Endothelial cell of umbilical vein (primary cell): ENCODE measurements around the gene CPB1. TPM values are rescaled to one million over a fixed set of nuclear protein-coding genes. Genes with fewer than 3 reads are reported as not detected.
"Not testable (repeated sequence)": the region's sequence is repeated elsewhere in the genome, so short reads cannot be mapped to it uniquely, and the experiment has no call there.

Experiments
- BruUV-seq: library from RNA; stranded (reverse); fragments of 400-500 nt; replicated peaks from 2 replicates; lab custom pipeline; 2021; lab: Mats Ljungman, UMichigan
- CTCF ChIA-PET: fragments of 300-600, 350-600 bp; sonication (Branson Sonifier 250); formaldehyde crosslinking; loops from one replicate; lab custom pipeline; 2021; ENCODE audit warnings: antibody characterized with exemption, inconsistent platforms; lab: Charles Lee
- POLR2A ChIA-PET: fragments of 300-600, 350-600 bp; sonication (Branson Sonifier 250); formaldehyde crosslinking; loops from one replicate; lab custom pipeline; 2021; ENCODE audit warnings: antibody characterized with exemption, inconsistent platforms; lab: Charles Lee
- DNase-seq: peaks from one replicate; pipeline ENCODE4 v3.0.0-alpha.2; 2011; ENCODE audit warnings: low read depth, low spot score
- FAIRE-seq: peaks from 2 replicates; lab custom pipeline; 2011; peaks lifted over from hg19 to GRCh38; lab: Jason Lieb, UNC
- H2AFZ ChIP-seq: 2 replicates; pipeline ENCODE4 v1.6.0; 2012; ENCODE audit warnings: low read depth, low read length, control low read depth, inconsistent platforms
- H3K27ac ChIP-seq: 2 replicates; pipeline ENCODE4 v1.5.1; 2011; ENCODE audit warnings: low read depth, mild to moderate bottlenecking, control low read depth, low read length, moderate library complexity; ENCODE audit not compliant: insufficient read depth
- H3K27me3 ChIP-seq, 2 experiments: 2 replicates each; pipeline versions ENCODE4 v1.6.0 to v1.6.1; 2011; ENCODE audit warnings: low read length in 2 of 2, mixed read lengths in 1 of 2; ENCODE audit not compliant: control insufficient read depth in 2 of 2, insufficient read depth in 2 of 2
- H3K36me3 ChIP-seq, 2 experiments: 2 replicates in 1 of 2; 3 replicates in 1 of 2; pipeline ENCODE4 v1.5.1; 2011; ENCODE audit warnings: low read length in 2 of 2, mild to moderate bottlenecking in 1 of 2, moderate library complexity in 1 of 2; ENCODE audit not compliant: control insufficient read depth in 2 of 2, insufficient read depth in 2 of 2; ENCODE audit errors: extremely low read depth in 1 of 2
- H3K4me1 ChIP-seq: 3 replicates; pipeline ENCODE4 v1.5.1; 2011; ENCODE audit warnings: mild to moderate bottlenecking, low read length; ENCODE audit not compliant: control insufficient read depth, insufficient read depth; ENCODE audit errors: extremely low read depth
- H3K4me2 ChIP-seq: 2 replicates; pipeline ENCODE4 v1.6.1; 2011; ENCODE audit warnings: low read length, control low read depth, mixed read lengths; ENCODE audit not compliant: insufficient read depth
- H3K4me3 ChIP-seq, 3 experiments: fragments of 200-600 bp in 1 of 3; sonication (generic), shearing (Covaris generic) in 1 of 3; replicated peaks in 1 of 3; 2 replicates each; pipeline ENCODE4 v1.5.1; 2011 to 2016; ENCODE audit warnings: control low read depth in 3 of 3, low read length in 3 of 3, mild to moderate bottlenecking in 2 of 3, inconsistent platforms in 1 of 3, low read depth in 1 of 3, moderate library complexity in 1 of 3; ENCODE audit not compliant: insufficient read depth in 1 of 3
- H3K79me2 ChIP-seq: 2 replicates; pipeline ENCODE4 v1.6.0; 2012; ENCODE audit warnings: low read length, inconsistent platforms; ENCODE audit not compliant: control insufficient read depth, insufficient read depth
- H3K9ac ChIP-seq: replicated peaks from 2 replicates; pipeline ENCODE3; 2011; ENCODE audit warnings: low read length, control low read depth; ENCODE audit not compliant: insufficient read depth; ENCODE audit errors: extremely low read depth
- H3K9me1 ChIP-seq: replicated peaks from 3 replicates; pipeline ENCODE4 v1.6.0; 2011; ENCODE audit warnings: mild to moderate bottlenecking, low read length; ENCODE audit not compliant: control insufficient read depth, insufficient read depth; ENCODE audit errors: extremely low read depth
- H3K9me3 ChIP-seq: replicated peaks from 2 replicates; pipeline ENCODE4 v1.5.1; 2012; ENCODE audit warnings: low read length, inconsistent platforms; ENCODE audit not compliant: control insufficient read depth, insufficient read depth
- H4K20me1 ChIP-seq: replicated peaks from 2 replicates; pipeline ENCODE3; 2011; ENCODE audit warnings: mild to moderate bottlenecking, low read length; ENCODE audit not compliant: control insufficient read depth, insufficient read depth; ENCODE audit errors: extremely low read depth
- EZH2 ChIP-seq: IDR thresholded peaks from 2 replicates; pipeline ENCODE4 v1.6.1; 2012; ENCODE audit warnings: borderline replicate concordance, low read depth, mild to moderate bottlenecking, moderate library complexity, low read length, inconsistent platforms; ENCODE audit not compliant: severe bottlenecking
- FOS ChIP-seq: IDR thresholded peaks from 2 replicates; pipeline ENCODE4 v1.6.1; 2011; ENCODE audit warnings: mild to moderate bottlenecking, low read length, moderate library complexity, borderline replicate concordance; ENCODE audit not compliant: insufficient read depth
- GATA2 ChIP-seq: IDR thresholded peaks from 2 replicates; pipeline ENCODE4 v1.7.0; 2011; ENCODE audit warnings: low read depth, mild to moderate bottlenecking, moderate library complexity, mixed read lengths, low read length; ENCODE audit not compliant: insufficient read length, insufficient read depth
- JUN ChIP-seq: IDR thresholded peaks from 2 replicates; pipeline ENCODE4 v1.6.1; 2011; ENCODE audit warnings: borderline replicate concordance, low read depth; ENCODE audit not compliant: insufficient read length, insufficient read depth
- MYC ChIP-seq: IDR thresholded peaks from one replicate; pipeline ENCODE4 v1.6.1; 2011; ENCODE audit warnings: mild to moderate bottlenecking, low read depth, low read length
- POLR2A ChIP-seq: IDR thresholded peaks from 2 replicates; pipeline ENCODE4 v1.6.1; 2012; ENCODE audit warnings: low read depth, mild to moderate bottlenecking, control low read depth, low read length
- POLR2AphosphoS5 ChIP-seq: IDR thresholded peaks from 2 replicates; pipeline ENCODE4 v1.6.1; 2012; ENCODE audit warnings: low read depth, mild to moderate bottlenecking, control low read depth, low read length, moderate library complexity; ENCODE audit not compliant: insufficient read depth
- dilution Hi-C: fragments of 300-500 bp; cut with MboI; formaldehyde crosslinking; loops from one replicate; pipeline ENCODE4 v1.15.0; 2019; ENCODE audit warnings: low sequenced_read_pairs; ENCODE audit not compliant: extremely low pct_ligation_motif_present
- intact Hi-C: fragments of 100-400 bp; cut with micrococcal nuclease; formaldehyde crosslinking; loops from one replicate; pipeline ENCODE4 v1.10.0; 2022
- polyA plus RNA-seq, 4 experiments: library from polyadenylated mRNA; depleted of rRNA in 3 of 4; stranded (reverse) in 3 of 4; unstranded in 1 of 4; fragments of >200 nt; gene quantifications; 2 replicates each; pipeline versions ENCODE4 v1.2.1 to v1.2.3, GENCODE V29; 2011 to 2012; ENCODE audit warnings: missing spikeins in 1 of 4
- total RNA-seq: library from RNA; stranded (reverse); gene quantifications from 2 replicates; pipeline ENCODE4 v1.2.3, GENCODE V29; 2021
- TF ChIP-seq, protein P1 (sequence below): IDR thresholded peaks from 2 replicates; pipeline ENCODE4 v1.6.1; 2011; ENCODE audit not compliant: insufficient read depth, insufficient read length
- TF ChIP-seq, protein P2 (sequence below), 2 donors: IDR thresholded peaks; 1 replicate in 1 of 2; 2 replicates in 1 of 2; pipeline ENCODE4 v1.5.1; 2011; ENCODE audit warnings: low read length in 2 of 2, mild to moderate bottlenecking in 2 of 2, moderate library complexity in 2 of 2, control low read depth in 1 of 2, inconsistent platforms in 1 of 2, low read depth in 1 of 2; ENCODE audit not compliant: insufficient read depth in 1 of 2; ENCODE audit errors: extremely low read depth in 1 of 2

Gene CPB1
- total and polyA plus RNA-seq, 2 donors (not counting 3 experiments of a cell fraction or from before 2014, with no cell fraction given) = not detected

DNA sequence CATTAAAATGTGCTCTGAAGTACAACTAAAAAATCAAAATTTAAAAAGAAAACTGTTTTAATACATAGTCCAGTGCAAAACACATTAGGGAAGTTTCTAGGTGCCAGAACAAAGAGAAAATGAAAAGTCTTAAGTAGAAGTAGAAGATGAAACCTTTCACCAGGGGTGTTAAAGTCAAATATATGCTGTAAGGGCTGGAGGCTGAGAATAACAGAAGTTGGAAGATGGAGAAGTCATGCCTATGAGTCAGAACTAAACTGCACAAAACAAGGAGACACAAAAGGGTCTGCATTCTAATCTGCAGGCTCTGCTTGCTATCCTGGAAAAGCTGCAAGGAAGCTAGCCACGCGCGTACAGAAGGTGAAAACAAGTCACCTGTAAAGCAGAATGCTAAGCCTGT is 48.7 kb upstream of the CPB1 start:
- dilution Hi-C loops (no loop called here), intact Hi-C loops (no loop called here)
- no peak for DNase-seq
- ChIA-PET CTCF (no interaction called here), POLR2A (no interaction called here)
- no peaks in the 10 kb centered on the region for H3K9me3 ChIP-seq
- no peaks in the 10 kb centered on the region for H3K4me1 ChIP-seq
- no peaks in the 10 kb centered on the region for H4K20me1 ChIP-seq
- H3K9ac ChIP-seq = no peak overlapping the region
- H3K9me1 ChIP-seq = no peaks in the 10 kb centered on the region
- H3K27ac ChIP-seq = no peak overlapping the region
- no peaks in the 10 kb centered on the region for H3K79me2 ChIP-seq
- BruUV-seq = no TSS peak
- no peaks in the 10 kb centered on the region for H3K36me3 ChIP-seq
- H3K4me2 ChIP-seq = no peak overlapping the region
- no peaks in the 10 kb centered on the region for H3K27me3 ChIP-seq
- H2AFZ ChIP-seq = no peak overlapping the region
- no peak for TF ChIP-seq GATA2
- TF ChIP-seq JUN = no peak
- TF ChIP-seq, protein P1, sequence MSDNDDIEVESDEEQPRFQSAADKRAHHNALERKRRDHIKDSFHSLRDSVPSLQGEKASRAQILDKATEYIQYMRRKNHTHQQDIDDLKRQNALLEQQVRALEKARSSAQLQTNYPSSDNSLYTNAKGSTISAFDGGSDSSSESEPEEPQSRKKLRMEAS = no peak
- no peak for TF ChIP-seq FOS
- no peak for TF ChIP-seq EZH2
- TF ChIP-seq MYC = no peak
- no peak for TF ChIP-seq POLR2AphosphoS5
- TF ChIP-seq, protein P2, sequence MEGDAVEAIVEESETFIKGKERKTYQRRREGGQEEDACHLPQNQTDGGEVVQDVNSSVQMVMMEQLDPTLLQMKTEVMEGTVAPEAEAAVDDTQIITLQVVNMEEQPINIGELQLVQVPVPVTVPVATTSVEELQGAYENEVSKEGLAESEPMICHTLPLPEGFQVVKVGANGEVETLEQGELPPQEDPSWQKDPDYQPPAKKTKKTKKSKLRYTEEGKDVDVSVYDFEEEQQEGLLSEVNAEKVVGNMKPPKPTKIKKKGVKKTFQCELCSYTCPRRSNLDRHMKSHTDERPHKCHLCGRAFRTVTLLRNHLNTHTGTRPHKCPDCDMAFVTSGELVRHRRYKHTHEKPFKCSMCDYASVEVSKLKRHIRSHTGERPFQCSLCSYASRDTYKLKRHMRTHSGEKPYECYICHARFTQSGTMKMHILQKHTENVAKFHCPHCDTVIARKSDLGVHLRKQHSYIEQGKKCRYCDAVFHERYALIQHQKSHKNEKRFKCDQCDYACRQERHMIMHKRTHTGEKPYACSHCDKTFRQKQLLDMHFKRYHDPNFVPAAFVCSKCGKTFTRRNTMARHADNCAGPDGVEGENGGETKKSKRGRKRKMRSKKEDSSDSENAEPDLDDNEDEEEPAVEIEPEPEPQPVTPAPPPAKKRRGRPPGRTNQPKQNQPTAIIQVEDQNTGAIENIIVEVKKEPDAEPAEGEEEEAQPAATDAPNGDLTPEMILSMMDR (IDR thresholded peaks at IDR 0.05; ENCODE audit: extremely low read depth in 1 of 2, insufficient read depth in 1 of 2, low read depth in 1 of 2, low read length in 2 of 2) = no peak
- no peak for TF ChIP-seq POLR2A
- H3K4me3 ChIP-seq = no peak overlapping the region
- no peak for FAIRE-seq

DNA sequence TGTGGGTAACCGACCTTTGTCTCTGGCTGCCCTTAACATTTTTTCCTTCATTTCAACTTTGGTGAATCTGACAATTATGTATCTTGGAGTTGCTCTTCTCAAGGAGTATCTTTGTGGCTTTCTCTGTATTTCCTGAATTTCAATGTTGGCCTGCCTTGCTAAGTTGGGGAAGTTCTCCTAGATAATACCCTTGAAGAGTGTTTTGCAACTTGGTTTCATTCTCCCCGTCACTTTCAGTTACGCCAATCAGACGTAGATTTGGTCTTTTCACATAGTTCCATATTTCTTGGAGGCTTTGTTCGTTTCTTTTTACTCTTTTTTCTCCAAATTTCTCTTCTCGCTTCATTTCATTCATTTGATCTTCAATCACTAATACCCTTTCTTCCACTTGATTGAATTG is 42.6 kb upstream of the CPB1 start:
- BruUV-seq, CTCF ChIA-PET, POLR2A ChIA-PET, FAIRE-seq, H2AFZ ChIP-seq, dilution Hi-C loops, H3K9me3 ChIP-seq, DNase-seq, H3K27me3 ChIP-seq, H3K36me3 ChIP-seq, H3K9ac ChIP-seq, H3K4me2 ChIP-seq, H3K4me1 ChIP-seq, H3K9me1 ChIP-seq, H3K27ac ChIP-seq, H3K79me2 ChIP-seq, H4K20me1 ChIP-seq, H3K4me3 ChIP-seq, intact Hi-C loops: not testable (repeated sequence)

DNA sequence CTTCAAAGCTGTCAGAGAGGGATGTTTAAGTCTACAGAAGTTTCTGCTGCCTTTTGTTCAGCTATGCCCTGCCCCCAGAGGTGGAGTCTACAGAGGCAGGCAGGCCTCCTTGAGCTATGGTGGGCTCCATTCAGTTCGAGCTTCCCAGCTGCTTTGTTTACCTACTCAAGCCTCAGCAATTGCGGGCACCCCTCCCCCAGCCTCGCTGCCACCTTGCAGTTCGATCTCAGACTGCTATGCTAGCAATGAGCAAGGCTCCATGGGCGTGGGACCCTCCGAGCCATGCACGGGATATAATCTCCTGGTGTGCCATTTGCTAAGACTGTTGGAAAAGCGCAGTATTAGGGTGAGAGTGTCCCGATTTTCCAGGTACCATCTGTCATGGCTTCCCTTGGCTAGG is 41.5 kb upstream of the CPB1 start:
- DNase-seq, H3K4me3 ChIP-seq, dilution Hi-C loops, intact Hi-C loops, FAIRE-seq, H3K9ac ChIP-seq, POLR2A ChIA-PET, H3K4me2 ChIP-seq, H2AFZ ChIP-seq, H3K27ac ChIP-seq, H3K36me3 ChIP-seq, H4K20me1 ChIP-seq, H3K9me3 ChIP-seq, BruUV-seq, H3K9me1 ChIP-seq, CTCF ChIA-PET, H3K79me2 ChIP-seq, H3K27me3 ChIP-seq, H3K4me1 ChIP-seq: not testable (repeated sequence)
